AG09309 (cell line): ENCODE results near the gene GCNT1.

Experiments used
- DNase-seq: peaks from one replicate; pipeline ENCODE4 v3.0.0-alpha.2; 2010; ENCODE audit warnings: low read depth
- H3K4me3 ChIP-seq: 2 replicates; pipeline ENCODE4 v1.5.1; 2011; ENCODE audit warnings: mild to moderate bottlenecking, low read depth, low read length, moderate library complexity; ENCODE audit not compliant: control insufficient read depth
- CTCF ChIP-seq: IDR thresholded peaks from 2 replicates; pipeline ENCODE4 v1.5.1; 2011; ENCODE audit warnings: mild to moderate bottlenecking, low read depth, low read length, inconsistent platforms; ENCODE audit not compliant: insufficient read depth, control insufficient read depth; ENCODE audit errors: missing control alignments

GCNT1 gene

GRCh38 chr9:76458903-76459693, at the start of gene GCNT1:
GCNT1 (plus strand) TSS chr9:76459182; CDS start chr9:76502382, 43,200 bp downstream.
- peak within 1 kb of the TSS; percentile 97 for H3K4me3 ChIP-seq
- no peak for DNase-seq
- TF ChIP-seq CTCF, result peak; percentile 29

- H3K4me3 ChIP-seq, result no peak overlapping the region
- DNase-seq, result no peak
- TF ChIP-seq CTCF, result no peak
Observed at GRCh38 chr9:76412638-76413037, 46.3 kb upstream of the GCNT1 start.

- no peak for DNase-seq
- no peak for TF ChIP-seq CTCF
- no peak overlapping the region for H3K4me3 ChIP-seq
Observed at GRCh38 chr9:76413658-76414057, 45.3 kb upstream of the GCNT1 start.

GRCh38 chr9:76414661-76415060, 44.3 kb upstream of the GCNT1 start:
- TF ChIP-seq CTCF, result no peak
- H3K4me3 ChIP-seq, result no peak overlapping the region
- no peak for DNase-seq

GRCh38 chr9:76415154-76415553, 43.8 kb upstream of the GCNT1 start:
- no peak for DNase-seq
- no peak overlapping the region for H3K4me3 ChIP-seq
- TF ChIP-seq CTCF, result no peak

GRCh38 chr9:76415731-76416130, 43.3 kb upstream of the GCNT1 start:
- no peak for DNase-seq
- no peak for TF ChIP-seq CTCF
- H3K4me3 ChIP-seq, result no peak overlapping the region
